Measurements from ENCODE around the gene DPH7. TPM values are rescaled to one million over a fixed set of nuclear protein-coding genes. Genes with fewer than 3 reads are reported as not detected.

Gene DPH7
- 2.9 and 3.4 TPM in 2 replicates for polyA plus RNA-seq

GRCh38 chr9:137578518-137579258 is at the start of gene DPH7:
Gene DPH7 (minus strand): TSS chr9:137578925. CDS start chr9:137578777, 148 bp downstream.

GRCh38 chr9:137618105-137619067 is 39.7 kb upstream of the DPH7 start, which contains the start of gene EHMT1:
Gene EHMT1 (plus strand): TSS chr9:137619005. CDS start chr9:137619029, 24 bp downstream.

GRCh38 chr9:137605121-137606004 is 26.6 kb upstream of the DPH7 start, which contains the start of gene ARRDC1:
Gene ARRDC1 (plus strand): TSS chr9:137605686. CDS start chr9:137605718, 32 bp downstream.

GRCh38 chr9:137590469-137591383 is 12.0 kb upstream of the DPH7 start, which contains the start of gene ZMYND19:
Gene ZMYND19 (minus strand): TSS chr9:137590512. CDS start chr9:137590263, 249 bp downstream.

GRCh38 chr9:137551264-137552021 is 27.3 kb downstream of the DPH7 start, which contains the start of gene MRPL41:
Gene MRPL41 (plus strand): TSS chr9:137551879. CDS start chr9:137552082, 203 bp downstream.

GRCh38 chr9:137550231-137550621 is 28.5 kb downstream of the DPH7 start, which contains the start of gene PNPLA7:
Gene PNPLA7 (minus strand): TSS chr9:137550402. CDS start chr9:137550197, 205 bp downstream.

Other genes with a start within 250 kb of the DPH7 start
- gene EXD3, start 155.8 kb downstream of the DPH7 start, polyA plus RNA-seq, result 1.2 TPM in 1 of 2 replicates, not detected in the other
- not detected in 2 replicates for gene NOXA1, start 155.5 kb downstream of the DPH7 start, polyA plus RNA-seq
- gene ENTPD8, start 137.6 kb downstream of the DPH7 start, polyA plus RNA-seq, result not detected in 2 replicates
- 0.07 and 0.43 TPM in 2 replicates for gene NSMF, start 119.6 kb downstream of the DPH7 start, polyA plus RNA-seq
- 1.1 TPM in 1 of 2 replicates, not detected in the other for gene PNPLA7, start 28.5 kb downstream of the DPH7 start, polyA plus RNA-seq
- 9.4 and 28.4 TPM in 2 replicates for gene MRPL41, start 27.0 kb downstream of the DPH7 start, polyA plus RNA-seq
- 5.3 and 7.3 TPM in 2 replicates for gene ZMYND19, start 11.6 kb upstream of the DPH7 start, polyA plus RNA-seq
- 2.4 TPM in 1 of 2 replicates, not detected in the other for gene ARRDC1, start 26.8 kb upstream of the DPH7 start, polyA plus RNA-seq
- gene EHMT1, start 40.1 kb upstream of the DPH7 start, polyA plus RNA-seq, result 6.5 and 11.2 TPM in 2 replicates

All from Purkinje cell (primary cell).